Fibroblast of pulmonary artery (primary cell): ENCODE results near the gene COX8C.

Experiments
- DNase-seq: peaks from one replicate; pipeline ENCODE4 v3.0.0-alpha.2; 2010; ENCODE audit warnings: low read depth
- H3K4me3 ChIP-seq: replicated peaks from 2 replicates; pipeline ENCODE4 v1.5.1; 2011; ENCODE audit warnings: low read depth, mild to moderate bottlenecking, control low read depth, low read length, moderate library complexity
- TF ChIP-seq, protein P1 (sequence below): IDR thresholded peaks from 2 replicates; pipeline ENCODE4 v1.5.1; 2011; ENCODE audit warnings: mild to moderate bottlenecking, control low read depth, low read length, inconsistent platforms; ENCODE audit errors: missing control alignments

COX8C gene, protein sequence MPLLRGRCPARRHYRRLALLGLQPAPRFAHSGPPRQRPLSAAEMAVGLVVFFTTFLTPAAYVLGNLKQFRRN

DNA sequence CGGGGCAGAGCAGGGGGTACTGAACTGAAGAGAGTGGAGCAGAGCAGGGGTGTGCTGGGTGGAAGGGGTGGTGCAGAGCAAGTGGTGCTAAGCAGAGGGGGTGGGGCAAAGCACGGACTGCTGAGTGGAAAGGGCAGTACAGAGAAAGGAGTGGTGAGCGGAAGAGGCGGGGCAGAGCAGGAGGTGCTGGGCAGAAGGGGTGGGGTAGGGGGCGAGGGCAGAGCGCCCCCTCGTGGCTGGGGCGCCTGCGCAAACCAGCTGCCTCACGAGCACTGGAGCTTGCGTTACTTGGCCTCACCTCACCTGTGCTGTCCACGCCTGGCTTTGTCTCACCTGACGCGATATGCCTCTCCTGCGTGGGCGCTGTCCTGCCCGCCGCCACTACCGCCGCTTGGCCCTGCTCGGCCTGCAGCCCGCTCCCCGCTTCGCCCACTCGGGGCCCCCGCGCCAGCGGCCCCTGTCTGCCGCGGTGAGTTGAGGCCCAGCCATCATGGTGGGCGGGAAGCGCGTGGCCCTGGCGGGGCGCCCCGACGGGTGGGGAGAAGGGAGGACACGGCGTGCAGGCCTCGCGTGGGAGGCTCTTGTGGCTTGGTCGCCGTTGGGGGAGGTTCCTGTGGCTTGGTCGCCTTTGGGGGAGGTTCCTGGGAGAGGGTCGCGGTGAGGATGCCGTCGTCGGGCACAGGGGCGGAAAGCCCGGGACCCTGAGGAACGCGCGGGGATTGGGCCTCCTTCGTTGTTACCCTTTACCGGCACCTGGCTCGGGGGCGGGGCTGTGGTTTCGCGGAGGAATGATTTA is at the start of gene COX8C:
COX8C (plus strand) TSS at position 257 of the 796 bp plus-strand sequence; CDS start at position 344, 87 bp downstream.
- TF ChIP-seq, protein P1, sequence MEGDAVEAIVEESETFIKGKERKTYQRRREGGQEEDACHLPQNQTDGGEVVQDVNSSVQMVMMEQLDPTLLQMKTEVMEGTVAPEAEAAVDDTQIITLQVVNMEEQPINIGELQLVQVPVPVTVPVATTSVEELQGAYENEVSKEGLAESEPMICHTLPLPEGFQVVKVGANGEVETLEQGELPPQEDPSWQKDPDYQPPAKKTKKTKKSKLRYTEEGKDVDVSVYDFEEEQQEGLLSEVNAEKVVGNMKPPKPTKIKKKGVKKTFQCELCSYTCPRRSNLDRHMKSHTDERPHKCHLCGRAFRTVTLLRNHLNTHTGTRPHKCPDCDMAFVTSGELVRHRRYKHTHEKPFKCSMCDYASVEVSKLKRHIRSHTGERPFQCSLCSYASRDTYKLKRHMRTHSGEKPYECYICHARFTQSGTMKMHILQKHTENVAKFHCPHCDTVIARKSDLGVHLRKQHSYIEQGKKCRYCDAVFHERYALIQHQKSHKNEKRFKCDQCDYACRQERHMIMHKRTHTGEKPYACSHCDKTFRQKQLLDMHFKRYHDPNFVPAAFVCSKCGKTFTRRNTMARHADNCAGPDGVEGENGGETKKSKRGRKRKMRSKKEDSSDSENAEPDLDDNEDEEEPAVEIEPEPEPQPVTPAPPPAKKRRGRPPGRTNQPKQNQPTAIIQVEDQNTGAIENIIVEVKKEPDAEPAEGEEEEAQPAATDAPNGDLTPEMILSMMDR = no peak
- DNase-seq = no peak
- no peak within 1 kb of the TSS for H3K4me3 ChIP-seq

DNA sequence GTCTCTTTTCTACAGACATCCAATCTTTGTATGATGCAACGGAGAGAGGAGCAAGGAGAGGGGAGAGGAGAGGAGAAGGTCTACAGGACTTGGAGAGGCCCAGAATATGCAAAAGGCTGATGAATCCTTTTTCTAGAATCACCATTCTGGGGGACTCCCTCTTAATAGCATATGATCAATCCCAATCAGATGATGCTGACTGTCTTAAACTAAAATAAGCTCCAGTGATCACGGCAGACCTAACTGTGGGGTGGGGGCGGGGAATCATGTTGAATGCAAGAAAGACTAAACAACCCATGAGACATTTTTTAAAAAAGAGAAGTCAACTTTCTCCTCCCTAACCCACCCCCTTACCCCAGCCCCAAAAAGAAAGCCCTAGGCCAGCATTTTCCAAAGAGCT is 47.6 kb upstream of the COX8C start:
- no peak overlapping the region for H3K4me3 ChIP-seq
- TF ChIP-seq, protein P1 = no peak
- DNase-seq = no peak

DNA sequence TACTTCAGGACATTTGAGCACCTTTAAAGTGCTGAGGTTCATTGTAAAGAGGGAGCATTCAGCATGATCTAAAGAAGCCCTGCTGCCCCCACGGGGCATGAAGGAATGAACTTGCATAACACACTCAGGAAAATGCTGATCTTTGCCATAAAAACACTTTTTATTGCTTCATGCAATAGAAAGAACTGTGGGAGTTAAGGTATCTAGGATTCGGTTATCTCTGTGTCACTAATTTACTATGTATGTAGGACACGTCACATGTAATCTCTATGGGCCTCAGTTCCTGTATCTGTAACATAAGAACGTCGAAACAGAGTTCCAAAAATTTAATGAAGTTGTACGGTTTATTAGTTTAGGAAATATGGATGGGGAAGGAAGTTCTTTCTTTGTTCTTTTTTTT is 47.1 kb upstream of the COX8C start:
- TF ChIP-seq, protein P1 = no peak
- no peak overlapping the region for H3K4me3 ChIP-seq
- peak; percentile 57 for DNase-seq

DNA sequence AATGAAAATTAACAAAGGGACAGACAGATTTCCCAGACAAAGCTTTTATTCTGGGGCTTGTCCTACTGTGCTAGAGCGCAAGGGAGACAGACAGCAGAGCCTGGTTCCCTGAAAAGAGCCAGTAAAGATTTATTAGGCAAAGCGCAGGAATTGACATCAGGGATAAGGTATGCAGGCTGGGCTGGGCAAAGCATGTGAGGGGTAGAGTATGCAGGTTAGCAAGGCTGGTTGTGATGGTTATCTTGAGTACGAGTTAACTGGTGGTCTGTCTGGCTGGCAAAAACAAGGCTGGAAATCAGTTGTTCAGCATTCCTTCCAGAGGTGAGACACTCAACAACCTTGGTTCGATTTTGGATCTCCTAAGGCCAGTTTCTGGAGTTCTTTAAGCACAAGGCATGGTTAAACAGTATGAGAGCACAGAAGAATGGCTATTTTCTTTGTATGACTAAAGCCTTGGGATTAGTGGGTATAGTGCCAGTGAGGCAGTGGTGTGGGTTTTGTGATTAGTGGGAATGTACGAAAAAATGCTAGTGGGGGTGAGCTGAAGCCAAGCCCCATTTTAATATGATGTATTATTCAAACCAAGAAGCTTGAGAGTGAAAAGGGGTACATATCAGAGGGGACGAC is 45.0 kb upstream of the COX8C start:
- DNase-seq = no peak
- TF ChIP-seq, protein P1 = no peak
- no peak overlapping the region for H3K4me3 ChIP-seq

GRCh38 chr14:93302688-93303581 is 44.0 kb upstream of the COX8C start:
- TF ChIP-seq, protein P1 = no peak
- DNase-seq = no peak

GRCh38 chr14:93303659-93304058 is 43.3 kb upstream of the COX8C start:
- H3K4me3 ChIP-seq = no peak overlapping the region
- TF ChIP-seq, protein P1 = no peak
- peak; percentile 45 for DNase-seq

More at GRCh38 chr14:93302688-93303581, 44.0 kb upstream of the COX8C start:
- no peak overlapping the region for H3K4me3 ChIP-seq
